ENCODE measurements around the gene PRDX4.
"Not testable (repeated sequence)": the region's sequence is repeated elsewhere in the genome, so short reads cannot be mapped to it uniquely, and the experiment has no call there.

Gene PRDX4

GRCh38 chrX:23676486-23676885, 9.2 kb downstream of the PRDX4 start:
- DNase-seq, result not testable (repeated sequence)

- DNase-seq, result no peak
Measured at GRCh38 chrX:23692166-23692565, 24.9 kb downstream of the PRDX4 start.

GRCh38 chrX:23694606-23695005, 27.3 kb downstream of the PRDX4 start:
- peak; percentile 29 for DNase-seq

GRCh38 chrX:23699636-23700194, 32.4 kb downstream of the PRDX4 start:
- DNase-seq, result peak; percentile 3

- no peak for DNase-seq
Measured at GRCh38 chrX:23704673-23705206, 37.4 kb downstream of the PRDX4 start.

GRCh38 chrX:23705235-23705634, 37.9 kb downstream of the PRDX4 start:
- no peak for DNase-seq

GRCh38 chrX:23720117-23720677, 52.9 kb downstream of the PRDX4 start:
- DNase-seq, result no peak

GRCh38 chrX:23726191-23726590, 58.9 kb downstream of the PRDX4 start:
- DNase-seq, result no peak

- no peak for DNase-seq
Measured at GRCh38 chrX:23727206-23727605, 59.9 kb downstream of the PRDX4 start.

- no peak for DNase-seq
Measured at GRCh38 chrX:23729214-23729613, 61.9 kb downstream of the PRDX4 start.

- DNase-seq, result no peak
Measured at GRCh38 chrX:23731951-23732350, 64.7 kb downstream of the PRDX4 start.

- no peak for DNase-seq
Measured at GRCh38 chrX:23732704-23733103, 65.4 kb downstream of the PRDX4 start.

Measured in stimulated activated CD4-positive, alpha-beta T cell treated with anti-CD3 and anti-CD28 coated beads, Interleukin-4, amount 100 ng/mL, for 1 hour (primary cell).